Neural crest cell (in vitro differentiated cells): ENCODE measurements around the gene OTULIN. TPM values are rescaled to one million over a fixed set of nuclear protein-coding genes. Genes with fewer than 3 reads are reported as not detected.

Experiments used
- DNase-seq: peaks from one replicate; pipeline ENCODE4 v3.0.0; 2021; ENCODE audit warnings: low read depth, mixed read lengths, low spot score
- H3K27ac Mint-ChIP-seq: one replicate; pipeline ENCODE4 v1.8.0; 2021; ENCODE audit warnings: mild to moderate bottlenecking, mixed read lengths; ENCODE audit not compliant: unreplicated experiment
- H3K27me3 Mint-ChIP-seq: 2 replicates; pipeline ENCODE4 v1.8.0; 2021; ENCODE audit warnings: low read depth, mild to moderate bottlenecking, mixed read lengths
- H3K36me3 Mint-ChIP-seq: 2 replicates; pipeline ENCODE4 v1.8.0; 2021; ENCODE audit warnings: low read depth, mild to moderate bottlenecking, mixed read lengths
- H3K4me1 Mint-ChIP-seq: 2 replicates; pipeline ENCODE4 v1.8.0; 2021; ENCODE audit warnings: mixed read lengths
- H3K4me3 Mint-ChIP-seq: one replicate; pipeline ENCODE4 v1.8.0; 2021; ENCODE audit warnings: mild to moderate bottlenecking, mixed read lengths
- H3K9me3 Mint-ChIP-seq: 2 replicates; pipeline ENCODE4 v1.8.0; 2021; ENCODE audit warnings: mixed read lengths
- total RNA-seq: library from RNA; stranded (reverse); gene quantifications from 2 replicates; pipeline ENCODE4 v1.2.1, GENCODE V29; 2021
- TF ChIP-seq, protein P1 (sequence below): fragments of 200-600 bp; sonication (generic); conservative IDR thresholded peaks from 2 replicates; pipeline ENCODE4 v1.5.0; 2021; ENCODE audit warnings: antibody characterized with exemption, mild to moderate bottlenecking

OTULIN gene
- total RNA-seq, 1 donor from 2014 or later: 33.7 TPM

DNA sequence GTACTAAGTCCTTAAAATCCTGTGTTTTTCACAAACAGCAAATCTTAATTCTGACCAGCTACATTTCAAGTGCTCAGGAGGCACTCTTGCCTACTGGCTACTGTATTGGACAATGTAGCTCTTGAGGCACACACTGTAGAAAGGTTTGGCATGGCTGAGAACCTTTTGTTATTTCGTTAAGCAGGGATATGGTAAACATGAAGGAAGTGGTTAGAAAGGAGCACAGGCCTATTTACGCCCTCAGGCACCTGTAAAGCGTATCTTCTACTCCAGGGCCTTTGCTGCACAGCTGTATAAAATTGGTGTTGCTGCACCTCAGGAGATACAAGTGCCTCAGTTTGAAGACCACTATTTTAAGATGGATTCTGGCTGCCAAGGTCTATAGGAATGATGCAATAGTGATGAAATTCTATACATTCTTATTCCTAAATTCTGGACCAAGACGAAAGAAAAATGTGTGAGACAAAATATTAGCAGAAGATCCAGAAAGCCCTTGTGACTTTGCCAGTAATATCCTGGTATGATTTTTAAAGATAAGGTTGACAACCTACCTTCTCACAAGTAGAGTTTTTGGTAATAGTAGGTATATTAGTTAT lies 9.3 kb upstream of the OTULIN start:
- TF ChIP-seq, protein P1, sequence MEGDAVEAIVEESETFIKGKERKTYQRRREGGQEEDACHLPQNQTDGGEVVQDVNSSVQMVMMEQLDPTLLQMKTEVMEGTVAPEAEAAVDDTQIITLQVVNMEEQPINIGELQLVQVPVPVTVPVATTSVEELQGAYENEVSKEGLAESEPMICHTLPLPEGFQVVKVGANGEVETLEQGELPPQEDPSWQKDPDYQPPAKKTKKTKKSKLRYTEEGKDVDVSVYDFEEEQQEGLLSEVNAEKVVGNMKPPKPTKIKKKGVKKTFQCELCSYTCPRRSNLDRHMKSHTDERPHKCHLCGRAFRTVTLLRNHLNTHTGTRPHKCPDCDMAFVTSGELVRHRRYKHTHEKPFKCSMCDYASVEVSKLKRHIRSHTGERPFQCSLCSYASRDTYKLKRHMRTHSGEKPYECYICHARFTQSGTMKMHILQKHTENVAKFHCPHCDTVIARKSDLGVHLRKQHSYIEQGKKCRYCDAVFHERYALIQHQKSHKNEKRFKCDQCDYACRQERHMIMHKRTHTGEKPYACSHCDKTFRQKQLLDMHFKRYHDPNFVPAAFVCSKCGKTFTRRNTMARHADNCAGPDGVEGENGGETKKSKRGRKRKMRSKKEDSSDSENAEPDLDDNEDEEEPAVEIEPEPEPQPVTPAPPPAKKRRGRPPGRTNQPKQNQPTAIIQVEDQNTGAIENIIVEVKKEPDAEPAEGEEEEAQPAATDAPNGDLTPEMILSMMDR: no peak
- H3K9me3 Mint-ChIP-seq: no peaks in the 10 kb centered on the region
- H3K4me1 Mint-ChIP-seq: no peaks in the 10 kb centered on the region
- H3K4me3 Mint-ChIP-seq: no peak overlapping the region
- no peak overlapping the region for H3K27ac Mint-ChIP-seq
- peaks cover 3% of the 10 kb centered on the region for H3K27me3 Mint-ChIP-seq
- DNase-seq: no peak
- H3K36me3 Mint-ChIP-seq: no peaks in the 10 kb centered on the region

DNA sequence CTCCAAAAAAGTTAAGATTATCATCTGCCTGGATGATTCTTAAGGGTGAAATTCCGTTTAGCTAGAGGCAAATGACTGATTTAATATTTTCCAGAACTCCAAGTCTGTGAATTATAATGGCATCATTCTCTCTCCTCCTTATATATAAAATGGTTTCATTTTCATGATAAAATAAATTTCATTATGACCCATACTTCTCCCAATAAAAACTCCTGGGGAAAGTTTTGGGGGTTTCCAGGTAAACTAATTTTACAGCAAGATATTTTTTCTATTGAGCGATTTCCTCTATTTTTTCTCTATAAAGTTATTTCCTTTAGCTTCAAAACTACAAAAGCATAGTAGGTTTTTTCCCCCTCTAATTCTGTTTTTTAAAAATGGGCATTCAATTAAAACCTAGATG lies 7.6 kb upstream of the OTULIN start:
- Mint-ChIP-seq H3K27ac (no peak overlapping the region), H3K36me3 (no peaks in the 10 kb centered on the region), H3K4me3 (no peak overlapping the region), H3K27me3 (no peaks in the 10 kb centered on the region), H3K9me3 (no peaks in the 10 kb centered on the region), H3K4me1 (no peaks in the 10 kb centered on the region)
- DNase-seq: no peak
- TF ChIP-seq, protein P1: no peak

DNA sequence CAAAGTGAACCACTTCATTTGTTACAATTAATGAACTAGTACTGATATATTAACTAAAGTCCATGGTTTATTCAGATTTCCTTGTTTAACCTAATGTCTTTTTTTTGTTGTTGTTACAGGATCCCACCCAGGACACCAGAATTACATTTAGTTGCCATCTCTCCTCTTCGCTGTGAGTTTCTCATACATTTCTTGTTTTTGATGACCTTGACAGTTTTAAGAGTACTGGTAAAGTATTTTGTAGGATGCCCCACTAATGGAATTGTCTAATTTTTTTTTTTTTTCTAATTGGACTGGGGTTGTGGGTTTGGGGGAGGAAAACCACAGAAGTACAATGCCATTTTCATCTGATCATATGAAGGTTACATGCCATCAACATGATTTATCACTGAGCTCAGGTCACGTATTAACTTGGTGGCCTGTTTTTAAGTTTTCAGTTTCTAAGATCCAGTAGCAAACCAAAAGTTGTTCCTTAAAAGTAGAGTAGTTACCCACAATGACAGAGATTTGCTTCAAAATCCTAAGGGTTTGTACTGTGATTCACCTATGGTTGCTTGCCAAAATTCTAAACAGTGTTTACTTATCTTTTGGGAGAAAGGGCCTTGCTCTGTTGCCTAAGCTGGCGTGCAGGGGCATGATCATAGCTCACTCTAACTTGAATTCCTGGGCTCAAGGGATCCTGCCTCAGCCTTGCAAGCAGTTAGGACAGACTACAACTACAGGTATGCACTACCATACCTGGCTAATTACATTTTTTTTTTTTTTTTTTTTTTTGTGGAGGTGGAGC lies 4.5 kb upstream of the OTULIN start:
- TF ChIP-seq, protein P1: no peak
- Mint-ChIP-seq H3K4me3 (no peak overlapping the region), H3K4me1 (peaks cover 16% of the 10 kb centered on the region), H3K36me3 (no peaks in the 10 kb centered on the region), H3K9me3 (no peaks in the 10 kb centered on the region), H3K27ac (no peak overlapping the region), H3K27me3 (no peaks in the 10 kb centered on the region)
- no peak for DNase-seq

DNA sequence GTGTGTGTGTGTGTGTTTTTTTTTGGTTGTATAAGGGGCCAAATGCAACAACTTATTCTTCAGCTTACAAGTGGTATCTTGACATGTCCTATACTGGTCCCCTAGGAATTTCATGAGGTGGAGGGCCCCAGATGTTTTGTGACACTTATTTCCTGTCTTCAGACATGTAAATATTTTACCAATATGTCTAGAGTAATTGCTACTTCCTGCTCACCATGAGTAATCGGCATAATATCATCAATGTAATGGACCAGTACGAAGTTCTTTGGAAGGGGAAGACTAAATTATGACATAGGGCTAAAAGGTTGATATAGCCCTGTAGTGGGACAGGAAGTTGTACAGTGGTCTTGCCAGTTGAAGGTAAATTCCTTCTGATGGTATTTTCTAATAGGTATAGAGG lies 3.7 kb upstream of the OTULIN start:
- no peak for DNase-seq
- H3K4me3 Mint-ChIP-seq: no peak overlapping the region
- TF ChIP-seq, protein P1: no peak
- H3K9me3 Mint-ChIP-seq: no peaks in the 10 kb centered on the region
- H3K4me1 Mint-ChIP-seq: peaks cover 24% of the 10 kb centered on the region
- H3K27ac Mint-ChIP-seq: no peak overlapping the region
- no peaks in the 10 kb centered on the region for H3K36me3 Mint-ChIP-seq
- H3K27me3 Mint-ChIP-seq: no peaks in the 10 kb centered on the region

DNA sequence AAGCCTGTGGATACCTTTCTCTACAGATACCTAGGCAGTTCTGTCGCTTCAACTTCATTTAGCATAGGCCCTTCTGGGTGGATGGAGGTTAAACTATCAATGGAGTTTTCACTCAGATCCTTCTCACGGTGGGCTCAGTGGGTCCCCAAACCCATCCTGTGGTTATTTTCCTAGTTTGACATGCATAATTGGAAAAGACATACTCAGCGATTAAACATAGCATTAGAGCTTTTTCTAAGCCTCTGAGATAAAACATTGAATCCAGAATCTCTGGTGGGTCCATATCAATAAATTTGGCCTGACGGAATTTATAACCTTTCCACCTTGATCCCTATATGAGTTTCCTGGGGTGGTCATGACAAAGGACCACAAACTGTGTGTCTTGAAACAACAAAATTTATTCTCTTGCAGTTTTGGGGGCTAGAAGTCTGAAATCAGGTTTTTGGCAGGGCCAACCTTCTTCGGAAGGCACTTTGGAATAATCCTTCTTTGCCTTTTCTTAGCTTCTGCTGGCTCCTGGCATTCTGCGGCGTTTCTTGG lies 1.7 kb upstream of the OTULIN start:
- DNase-seq: no peak
- TF ChIP-seq, protein P1: no peak
- no peaks in the 10 kb centered on the region for H3K9me3 Mint-ChIP-seq
- H3K27me3 Mint-ChIP-seq: no peaks in the 10 kb centered on the region
- H3K4me1 Mint-ChIP-seq: peaks cover 38% of the 10 kb centered on the region
- H3K27ac Mint-ChIP-seq: no peak overlapping the region
- H3K4me3 Mint-ChIP-seq: peak overlapping the region; percentile 90
- no peaks in the 10 kb centered on the region for H3K36me3 Mint-ChIP-seq
